HG03439 (cell line): ENCODE measurements around the gene CSHL1.
"Not testable (repeated sequence)": the region's sequence is repeated elsewhere in the genome, so short reads cannot be mapped to it uniquely, and the experiment has no call there.

ENCODE experiments used
- ATAC-seq: cut with Tn5 transposase; IDR thresholded peaks from one replicate; pipeline ENCODE4 v1.9.1; 2021; ENCODE audit warnings: mild to moderate bottlenecking, moderate library complexity; ENCODE audit not compliant: unreplicated experiment

The CSHL1 gene

DNA sequence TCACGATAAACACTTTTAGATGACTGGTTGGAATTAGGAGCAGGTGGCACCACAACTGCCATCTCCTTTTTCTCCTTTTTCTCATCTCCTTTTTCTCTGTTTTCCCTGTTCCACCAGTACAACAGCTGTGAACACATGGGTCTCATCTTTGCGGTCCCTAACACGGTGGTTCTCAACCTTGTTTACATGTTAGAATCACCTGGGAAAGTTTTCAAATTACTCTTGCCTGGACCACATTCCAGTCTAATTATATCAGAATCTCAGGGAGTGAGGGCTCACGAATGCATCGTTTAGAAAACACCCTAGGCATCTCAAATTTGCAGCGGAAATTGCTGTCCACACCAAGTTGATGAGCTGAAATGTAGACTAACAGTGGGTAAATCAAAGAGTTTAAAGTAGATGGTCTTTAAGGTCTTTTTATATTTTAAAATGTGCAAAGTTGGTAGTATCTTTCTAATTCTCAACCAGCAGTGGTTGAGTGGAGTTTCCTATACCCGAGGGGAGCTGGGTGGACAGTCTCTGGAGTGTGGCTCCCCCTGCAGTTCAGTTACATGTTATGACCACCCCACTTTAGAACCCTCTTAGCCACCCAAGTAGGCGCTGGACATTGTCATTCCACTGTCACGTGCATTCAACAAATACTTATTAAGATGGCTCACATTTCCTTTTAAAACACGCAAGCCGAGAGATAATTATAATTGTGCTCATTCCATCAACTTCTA, 18.6 kb downstream of the CSHL1 start:
- ATAC-seq: not testable (repeated sequence)

DNA sequence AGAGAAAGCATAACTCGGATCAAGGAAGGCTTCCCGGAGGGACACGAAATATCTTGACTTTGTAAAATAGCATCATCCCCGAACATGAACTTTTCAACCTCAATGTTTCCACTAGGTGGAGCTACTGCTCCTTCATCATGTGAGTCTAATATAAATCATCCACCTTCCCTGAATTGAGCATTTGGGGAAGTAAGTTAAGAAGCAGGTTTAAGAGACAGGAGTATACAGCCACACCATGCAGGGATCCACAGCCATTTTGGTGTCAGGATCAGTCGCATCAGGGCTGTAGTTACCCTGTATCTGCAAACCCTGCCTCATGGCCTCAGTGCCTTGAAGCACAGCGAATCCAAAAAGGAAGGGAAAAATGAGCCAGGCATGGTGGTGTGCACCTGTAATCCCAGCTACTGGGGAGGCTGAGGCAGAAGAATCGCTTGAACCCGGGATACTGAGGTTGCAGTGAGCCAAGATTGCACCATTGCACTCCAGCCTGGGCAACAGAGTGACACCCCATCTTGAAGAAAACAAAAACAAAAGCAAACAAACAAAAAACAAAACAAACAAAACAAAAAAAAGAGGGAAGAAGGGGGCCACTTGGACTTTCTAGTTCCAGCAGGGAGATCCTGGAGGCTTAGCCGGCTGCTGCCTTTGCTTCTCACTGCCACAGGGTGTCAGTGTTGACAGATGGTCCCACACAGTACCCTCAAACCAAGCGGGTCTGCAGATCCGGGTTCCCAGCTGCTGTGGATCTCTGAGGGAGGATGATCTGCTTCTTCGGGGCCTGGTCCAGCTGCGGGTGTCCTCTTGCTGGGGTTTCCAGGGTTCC, 21.8 kb downstream of the CSHL1 start:
- not testable (repeated sequence) for ATAC-seq

DNA sequence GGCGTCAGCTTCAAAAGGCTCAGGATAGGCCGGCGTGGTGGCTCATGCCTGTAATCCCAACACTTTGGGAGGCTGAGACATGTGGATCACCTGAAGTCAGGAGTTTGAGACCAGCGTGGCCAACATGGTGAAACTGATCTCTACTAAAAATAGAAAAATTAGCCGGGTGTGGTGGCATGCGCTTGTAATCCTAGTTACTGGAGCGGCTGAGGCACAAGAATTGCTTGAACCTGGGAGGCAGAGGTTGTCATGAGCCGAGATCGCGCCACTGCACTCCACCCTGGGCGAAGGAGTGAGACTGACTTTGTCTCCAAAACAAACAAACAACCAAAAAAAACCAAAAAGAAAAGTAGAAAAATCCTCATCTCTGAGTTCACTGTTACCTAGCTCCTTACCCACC, 25.9 kb downstream of the CSHL1 start:
- not testable (repeated sequence) for ATAC-seq

DNA sequence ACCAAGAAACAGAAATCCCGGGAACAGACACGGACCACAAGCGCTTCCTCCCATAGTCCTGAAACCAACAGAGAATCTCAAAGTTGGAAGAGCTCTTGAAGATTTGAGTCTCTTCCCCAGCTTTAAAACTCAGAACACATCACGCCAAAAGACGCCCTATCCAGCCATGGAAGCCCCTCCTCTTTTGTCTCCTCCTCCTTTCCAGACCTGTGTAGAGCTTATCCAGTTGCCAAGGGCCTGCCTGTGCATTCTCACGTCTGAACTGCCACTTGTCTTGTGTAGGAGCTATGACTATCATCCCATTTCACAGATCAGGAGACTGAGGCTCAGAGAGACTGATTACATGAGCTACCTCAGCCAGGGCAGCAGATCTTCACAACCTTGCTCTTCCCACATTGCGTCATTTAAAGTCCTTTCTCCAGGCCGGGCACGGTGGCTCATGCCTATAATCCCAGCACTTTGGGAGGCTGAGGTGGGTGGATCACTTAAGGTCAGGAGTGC, 28.4 kb downstream of the CSHL1 start:
- not testable (repeated sequence) for ATAC-seq

DNA sequence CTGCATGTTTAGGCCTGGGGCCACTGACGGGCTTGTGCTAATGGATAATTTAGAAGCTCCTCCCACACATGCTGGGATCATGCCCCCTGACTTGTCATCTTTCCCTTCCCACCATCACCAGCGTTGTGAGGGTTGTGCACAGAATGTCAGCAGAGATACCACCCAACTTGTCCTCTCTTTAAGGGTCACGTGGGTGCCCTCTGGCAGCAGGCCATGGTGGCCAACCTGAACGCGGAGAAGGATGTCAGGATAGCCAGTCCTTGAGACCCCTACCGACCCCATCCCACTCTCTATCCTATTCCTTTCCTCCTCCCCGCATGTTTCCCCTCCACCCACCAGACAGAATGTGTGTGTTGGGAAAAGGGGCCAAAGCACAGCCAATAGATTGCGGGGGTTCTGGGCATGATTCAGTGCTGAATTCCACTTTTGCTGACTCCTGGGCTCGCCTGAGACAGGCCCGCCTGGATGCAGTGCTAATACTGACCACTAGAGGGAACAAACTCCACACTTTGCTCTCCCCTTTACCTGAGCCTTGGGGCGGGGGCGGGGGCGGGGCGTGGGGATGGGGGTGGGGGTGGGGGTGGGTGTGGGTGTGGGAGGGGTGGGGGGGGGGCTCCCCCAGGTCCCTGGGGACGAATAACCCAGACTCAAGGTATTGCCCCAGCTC, 29.0 kb downstream of the CSHL1 start, which contains the start of gene GH2:
GH2 (minus strand) TSS at position 10 of the 667 bp plus-strand sequence. CDS start 143 bp downstream, outside the sequence.
- ATAC-seq: no peak

DNA sequence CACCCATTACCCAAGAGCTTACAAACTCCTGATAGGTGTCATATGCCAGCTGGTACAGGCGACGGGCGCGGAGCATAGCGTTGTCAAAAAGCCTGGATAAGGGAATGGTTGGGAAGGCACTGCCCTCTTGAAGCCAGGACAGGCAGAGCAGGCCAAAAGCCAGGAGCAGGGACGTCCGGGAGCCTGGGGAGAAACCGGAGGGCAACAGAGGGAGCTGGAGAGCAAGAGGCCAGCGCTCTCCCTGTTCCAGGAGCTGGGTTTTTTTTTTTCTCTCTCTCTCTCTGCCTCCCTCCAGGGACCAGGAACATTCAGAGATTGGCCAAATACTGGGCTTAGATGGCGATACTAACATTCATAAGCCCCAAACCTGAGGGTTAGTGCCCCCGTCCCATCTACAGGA, 29.7 kb downstream of the CSHL1 start:
- not testable (repeated sequence) for ATAC-seq

DNA sequence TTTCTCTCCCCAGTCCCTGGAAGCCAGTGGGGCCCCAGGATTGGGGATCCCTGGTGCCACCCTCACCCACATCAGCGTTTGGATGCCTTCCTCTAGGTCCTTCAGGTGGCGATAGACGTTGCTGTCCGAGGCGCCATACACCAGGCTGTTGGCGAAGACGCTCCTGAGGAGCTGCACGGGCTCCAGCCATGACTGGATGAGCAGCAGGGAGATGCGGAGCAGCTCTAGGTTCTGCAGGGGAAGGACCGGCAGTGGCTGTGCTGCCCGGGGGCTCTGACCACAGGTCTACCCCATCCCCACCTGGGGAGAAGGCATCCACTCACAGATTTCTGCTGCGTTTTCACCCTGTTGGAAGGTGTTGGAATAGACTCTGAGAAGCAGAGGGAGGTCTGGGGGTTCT, 30.4 kb downstream of the CSHL1 start:
- ATAC-seq: no peak

GRCh38 chr17:63878413-63878812, 32.6 kb downstream of the CSHL1 start:
- not testable (repeated sequence) for ATAC-seq

- ATAC-seq: not testable (repeated sequence)
These were observed 36.4 kb downstream of the CSHL1 start for GRCh38 chr17:63874693-63875092.

DNA sequence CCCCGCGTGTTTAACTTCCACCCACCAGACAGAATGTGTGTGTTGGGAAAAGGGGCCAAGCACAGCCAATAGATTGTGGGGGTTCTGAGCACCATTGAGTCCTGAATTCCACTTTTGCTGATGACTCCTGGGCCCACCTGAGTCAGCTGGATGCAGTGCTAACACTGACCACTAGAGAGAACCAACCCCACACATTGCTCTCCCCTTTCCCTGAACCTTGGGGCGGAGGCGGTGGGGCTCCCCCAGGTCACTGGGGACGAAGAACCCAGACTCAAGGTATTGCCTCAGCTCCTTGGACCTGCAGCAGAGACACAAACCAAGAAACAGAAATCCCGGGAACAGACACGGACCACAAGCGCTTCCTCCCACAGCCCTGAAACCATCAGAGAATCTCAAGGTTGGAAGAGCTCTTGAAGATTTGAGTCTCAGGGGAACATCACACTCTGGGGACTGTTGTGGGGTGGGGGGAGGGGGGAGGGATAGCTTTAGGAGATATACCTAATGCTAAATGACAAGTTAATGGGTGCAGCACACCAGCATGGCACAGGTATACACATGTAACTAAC, 36.9 kb downstream of the CSHL1 start:
- ATAC-seq: not testable (repeated sequence)

- not testable (repeated sequence) for ATAC-seq
These were observed 37.5 kb downstream of the CSHL1 start, which contains the start of gene CSH2 for GRCh38 chr17:63873577-63873976. TSS of gene CSH2 (minus strand) at chr17:63873677. CDS start at chr17:63873614, 63 bp downstream.

- not testable (repeated sequence) for ATAC-seq
These were observed 39.3 kb downstream of the CSHL1 start for GRCh38 chr17:63871646-63872365.

DNA sequence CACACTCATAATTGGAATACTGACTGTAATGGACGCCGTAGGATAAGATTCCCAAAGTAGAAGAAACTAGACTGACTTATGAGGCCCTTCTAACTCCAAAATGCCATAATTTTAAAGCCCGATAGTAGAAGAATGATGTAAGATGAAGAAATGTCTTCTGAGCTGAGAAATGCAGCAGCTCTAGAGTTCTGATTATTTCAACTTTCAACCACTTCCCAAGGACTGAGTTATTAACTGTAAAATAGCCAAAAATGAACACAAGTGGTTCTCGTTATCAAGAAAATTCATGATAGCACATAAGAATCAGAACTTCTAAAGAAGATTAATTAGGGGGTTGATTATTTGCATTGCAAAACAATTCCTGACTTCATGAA, 40.8 kb downstream of the CSHL1 start:
- ATAC-seq: not testable (repeated sequence)

- not testable (repeated sequence) for ATAC-seq
These were observed 41.4 kb downstream of the CSHL1 start for GRCh38 chr17:63869491-63870291.

DNA sequence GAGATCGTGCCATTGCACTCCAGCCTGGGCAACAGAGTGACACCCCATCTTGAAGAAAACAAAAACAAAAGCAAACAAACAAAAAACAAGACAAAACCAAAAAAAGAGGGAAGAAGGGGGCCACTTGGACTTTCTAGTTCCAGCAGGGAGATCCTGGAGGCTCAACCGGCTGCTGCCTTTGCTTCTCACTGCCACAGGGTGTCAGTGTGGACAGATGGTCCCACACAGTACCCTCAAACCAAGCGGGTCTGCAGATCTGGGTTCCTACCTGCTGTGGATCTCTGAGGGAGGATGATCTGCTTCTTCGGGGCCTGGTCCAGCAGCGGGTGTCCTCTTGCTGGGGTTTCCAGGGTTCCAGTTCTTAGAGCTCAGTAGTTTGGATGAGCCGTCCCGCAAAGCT, 44.4 kb downstream of the CSHL1 start:
- ATAC-seq: not testable (repeated sequence)
